GM19035 (cell line): ENCODE data around the gene LENEP.
A peak's percentile ranks its signal among the peaks of the same experiment; 100 is the strongest.

Experiments
- ATAC-seq: cut with Tn5 transposase; IDR thresholded peaks from one replicate; pipeline ENCODE4 v1.9.1; 2021; ENCODE audit not compliant: unreplicated experiment

Gene LENEP

DNA sequence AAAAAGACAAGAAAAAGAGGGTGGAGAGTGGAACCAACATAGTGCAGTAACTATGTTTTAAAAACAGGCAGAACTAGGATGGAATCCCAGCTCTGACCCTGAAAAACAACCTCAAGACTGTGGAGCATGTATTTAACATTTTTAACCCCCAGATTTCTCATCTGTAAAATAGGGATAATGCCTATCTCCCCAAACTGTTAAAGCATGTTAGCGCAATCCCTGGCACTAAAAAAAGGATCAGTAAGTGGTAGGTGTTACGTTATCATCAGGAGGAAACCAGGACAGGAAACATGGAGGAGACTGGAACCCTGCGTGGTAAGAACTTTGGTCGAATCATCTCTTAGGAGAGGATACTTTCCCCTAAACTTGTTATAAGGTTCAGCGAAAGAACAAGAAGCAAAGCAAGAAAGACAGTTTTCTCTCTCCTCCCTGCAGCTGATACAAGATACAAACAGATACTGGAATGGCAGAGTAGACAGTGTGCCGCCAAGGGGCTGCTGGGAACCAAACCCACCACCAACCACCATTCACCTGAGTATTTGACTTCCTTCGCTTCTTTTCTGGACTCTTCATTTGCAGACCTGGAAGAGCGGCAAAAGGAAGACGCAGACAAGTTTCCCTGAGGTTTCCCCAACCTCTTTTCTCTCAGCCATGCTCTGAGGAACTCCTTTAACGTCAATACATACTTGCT is 32.8 kb upstream of the LENEP start:
- ATAC-seq: no peak

- ATAC-seq: peak; percentile 79
These were observed 31.9 kb upstream of the LENEP start, which contains the start of gene PYGO2 for GRCh38 chr1:154961207-154962155. TSS of gene PYGO2 (minus strand) at chr1:154961782. CDS start at chr1:154961576, 206 bp downstream.

DNA sequence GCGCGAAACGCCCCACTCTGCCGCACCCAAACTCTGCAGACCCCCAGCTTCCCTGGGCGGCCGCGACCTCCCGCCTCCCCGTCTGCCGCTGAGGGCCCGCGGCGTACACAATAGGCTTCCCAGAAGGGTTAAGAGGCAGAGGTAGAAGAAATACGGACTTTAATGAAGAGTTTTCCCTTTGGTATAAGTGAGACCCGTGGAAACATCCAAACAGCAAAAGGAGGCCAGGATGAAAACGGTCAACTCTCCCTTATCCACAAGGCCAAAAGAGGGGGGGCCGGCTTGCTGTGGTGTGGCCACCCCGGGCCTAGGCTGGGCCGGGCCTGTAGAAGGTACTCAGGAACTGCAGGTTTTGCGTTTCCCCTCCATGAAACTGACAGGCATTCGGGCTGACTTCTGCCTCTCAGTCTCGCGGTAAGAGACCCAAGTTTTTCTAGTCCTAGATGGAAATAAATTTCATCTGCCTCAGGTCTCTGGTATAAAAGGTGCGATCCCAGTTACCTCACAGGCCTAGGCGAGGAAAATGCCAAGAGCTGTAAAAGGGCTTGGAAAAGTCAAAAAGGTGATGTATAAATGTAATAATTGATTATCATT is 31.1 kb upstream of the LENEP start:
- ATAC-seq: peak; percentile 18

GRCh38 chr1:154962795-154963330 is 30.5 kb upstream of the LENEP start:
- ATAC-seq: no peak

- ATAC-seq: no peak
These were observed 29.7 kb upstream of the LENEP start for GRCh38 chr1:154963643-154964042.

GRCh38 chr1:154964359-154964758 is 29.0 kb upstream of the LENEP start:
- ATAC-seq: no peak

GRCh38 chr1:154966111-154966510 is 27.3 kb upstream of the LENEP start:
- ATAC-seq: no peak

DNA sequence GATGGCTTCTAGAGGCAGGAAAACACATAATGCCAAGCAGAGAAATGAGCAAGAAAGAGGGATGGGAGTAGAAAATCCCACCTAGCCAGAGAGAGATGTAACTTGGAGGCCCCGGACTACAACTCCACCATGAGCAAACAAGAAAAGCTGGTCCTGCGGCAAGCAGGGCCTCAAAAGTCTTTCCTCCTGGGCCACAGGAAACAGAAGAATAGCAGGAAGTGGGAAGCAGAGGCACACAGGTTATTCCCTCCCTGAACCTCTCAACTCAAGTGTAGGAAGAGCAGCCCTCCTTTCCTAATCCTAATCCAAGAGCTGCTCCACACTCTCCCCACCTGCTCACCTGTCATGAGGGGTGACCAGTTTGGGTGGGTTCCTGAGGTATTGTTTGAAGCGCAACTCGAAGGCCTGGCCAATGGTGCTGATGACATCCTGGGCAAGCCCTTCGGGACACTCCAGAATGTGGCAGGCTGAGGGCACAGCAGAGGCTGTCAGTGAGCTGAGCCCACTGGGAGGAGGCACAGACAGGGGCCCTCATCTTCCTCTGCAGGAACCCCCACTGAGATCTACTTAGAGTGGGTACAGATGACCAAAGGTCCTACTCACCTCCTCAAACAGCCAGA is 25.9 kb upstream of the LENEP start:
- ATAC-seq: no peak

GRCh38 chr1:154968731-154969130 is 24.7 kb upstream of the LENEP start:
- no peak for ATAC-seq

DNA sequence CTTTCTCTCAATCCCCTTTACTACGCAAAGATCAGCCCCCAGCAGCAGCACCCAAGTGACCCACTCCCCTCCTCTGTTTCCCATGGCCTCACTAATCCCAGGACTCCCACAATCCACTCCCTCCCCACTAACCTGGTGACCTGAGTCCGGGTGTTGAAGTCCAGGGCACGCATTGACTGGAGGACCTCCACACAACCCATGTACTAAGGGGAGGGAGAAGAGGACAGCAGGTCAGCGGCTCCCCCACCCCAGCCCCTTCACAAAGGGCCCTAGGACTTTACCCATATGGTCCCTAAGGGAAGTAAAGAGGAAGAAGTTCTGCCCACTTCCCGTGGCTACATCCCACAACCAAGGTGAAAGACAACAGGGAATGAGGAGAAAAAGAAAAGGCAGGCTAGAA is 24.1 kb upstream of the LENEP start:
- no peak for ATAC-seq

DNA sequence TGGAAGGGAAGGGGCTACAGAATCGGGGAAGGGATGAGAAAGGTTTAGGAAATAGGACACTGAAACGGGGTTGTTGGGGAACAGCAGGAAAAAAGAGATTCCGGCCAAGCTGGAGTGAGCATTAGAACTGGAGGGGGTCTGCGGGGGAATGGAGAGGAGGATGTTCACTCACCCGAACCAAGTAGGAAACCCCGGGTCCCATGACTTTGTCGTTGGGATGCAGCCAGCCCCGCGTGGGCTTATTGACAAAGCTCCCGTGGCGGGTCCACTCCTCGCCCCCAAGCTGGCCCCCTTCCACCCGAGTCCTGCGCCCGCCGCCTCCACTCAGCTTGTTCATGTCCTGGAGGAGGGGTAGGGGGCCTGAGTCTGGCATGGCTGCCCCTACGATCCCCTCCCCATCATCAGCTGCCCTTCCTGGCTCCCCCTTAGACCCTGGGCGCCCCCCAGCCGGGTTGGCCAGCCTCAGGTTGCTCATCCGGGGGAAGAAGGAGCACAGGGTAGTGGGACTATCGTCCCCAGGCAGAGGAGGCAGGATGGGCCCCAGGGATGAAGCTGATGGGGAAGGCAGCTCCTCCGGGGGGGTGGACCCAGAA is 23.4 kb upstream of the LENEP start:
- ATAC-seq: no peak

DNA sequence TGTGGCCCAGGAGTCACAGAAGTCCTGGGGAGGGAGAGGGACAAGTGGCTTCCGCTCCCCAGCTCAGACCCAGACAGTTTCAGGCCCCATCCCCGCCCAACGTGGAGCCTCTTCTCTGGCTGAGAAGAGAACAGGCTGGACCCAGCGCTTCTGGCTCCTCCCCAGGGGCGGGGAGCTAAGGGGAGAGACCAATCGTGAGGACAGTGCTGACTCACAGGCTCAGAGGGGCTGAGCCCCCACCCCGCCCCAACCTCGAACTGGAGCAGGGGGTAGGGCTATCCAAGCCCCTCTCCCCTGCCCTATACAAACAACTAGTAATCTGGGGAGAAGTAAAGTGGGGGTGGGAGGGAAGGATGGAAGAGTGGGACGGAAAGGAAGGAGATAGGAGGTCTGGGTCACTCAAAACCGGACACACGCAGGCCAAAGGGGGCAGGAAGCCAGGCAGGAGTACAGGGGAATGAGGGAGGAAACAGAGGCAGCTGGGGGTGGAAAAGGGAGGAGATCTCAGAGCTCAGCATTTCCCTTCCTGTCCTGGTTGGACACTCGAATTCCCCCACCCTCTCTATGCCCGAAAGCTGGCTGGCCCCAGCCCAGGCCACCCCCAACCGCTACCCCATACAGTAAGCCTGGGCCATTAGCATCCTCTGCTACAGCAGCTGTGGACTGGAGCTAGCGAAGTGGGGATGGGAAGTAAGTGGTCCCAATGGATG is 22.6 kb upstream of the LENEP start, which contains the start of gene SHC1:
Gene SHC1 (minus strand): TSS at position 117 of the 710 bp plus-strand sequence. CDS start 221 bp downstream, outside the sequence.
- no peak for ATAC-seq

DNA sequence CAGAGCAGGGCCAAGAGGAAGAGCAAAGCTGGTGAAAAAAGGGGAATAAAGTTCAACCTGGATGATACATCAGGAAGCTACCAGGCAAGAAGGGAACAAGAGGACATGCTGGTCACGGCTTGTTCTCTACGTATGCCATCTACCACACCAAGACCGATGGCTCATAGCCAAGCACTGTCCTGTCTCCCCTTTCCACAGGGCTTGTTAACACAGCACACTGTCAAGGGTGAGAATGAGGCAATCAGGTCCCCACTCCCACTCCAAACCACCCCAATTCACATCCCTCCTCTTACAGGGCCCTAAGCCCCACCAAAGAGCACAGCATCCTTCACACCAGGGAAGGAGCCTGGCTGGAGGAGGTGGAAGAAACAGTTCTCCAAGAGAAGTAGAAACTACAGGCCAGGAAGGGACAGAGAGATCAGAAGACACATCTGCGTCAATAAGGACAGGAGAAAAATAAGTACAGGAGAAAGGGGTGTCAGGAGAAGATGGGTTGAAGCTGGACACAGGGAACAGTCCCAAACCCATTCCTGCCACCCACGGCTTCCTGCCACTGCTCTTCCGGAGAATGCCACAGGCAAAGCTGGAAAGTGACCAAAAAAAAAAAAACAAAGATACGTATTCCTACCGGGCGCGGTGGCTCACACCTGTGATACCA is 21.9 kb upstream of the LENEP start:
- ATAC-seq: no peak

DNA sequence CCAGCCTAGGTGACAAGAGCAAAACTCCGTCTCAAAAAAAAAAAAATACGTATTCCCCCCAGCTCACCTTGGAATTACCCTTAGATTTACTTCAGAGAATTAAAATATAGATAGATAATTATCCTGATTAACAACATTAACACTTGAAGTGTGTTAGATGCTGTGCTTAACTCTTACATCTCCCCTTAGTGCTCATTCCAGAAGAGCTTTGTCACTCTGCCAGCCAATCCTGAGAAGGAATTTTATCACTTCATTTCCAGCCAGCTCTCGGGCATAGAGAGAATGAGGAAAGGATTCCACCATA is 21.2 kb upstream of the LENEP start:
- no peak for ATAC-seq

GRCh38 chr1:154972517-154973343 is 20.7 kb upstream of the LENEP start:
- ATAC-seq: no peak

- no peak for ATAC-seq
These were observed 19.9 kb upstream of the LENEP start for GRCh38 chr1:154973344-154974101.

GRCh38 chr1:154974102-154974807 is 19.1 kb upstream of the LENEP start, which contains the start of gene CKS1B:
TSS of gene CKS1B (plus strand) at chr1:154974681. CDS start at chr1:154974746, 65 bp downstream.
- ATAC-seq: peak; percentile 77
